DMS 273 (cell line): ENCODE data around the gene FHIT.

Source experiments
- DNase-seq: peaks from one replicate; lab custom pipeline; 2025; ENCODE audit not compliant: unreplicated experiment; lab: John Stamatoyannopoulos, UW

FHIT gene

GRCh38 chr3:60313231-60313798 is 937.9 kb downstream of the FHIT start:
- no peak for DNase-seq

- DNase-seq = no peak
Measured at GRCh38 chr3:60309539-60310268, 941.5 kb downstream of the FHIT start.

GRCh38 chr3:60308808-60309207 is 942.4 kb downstream of the FHIT start:
- no peak for DNase-seq

- no peak for DNase-seq
Measured at GRCh38 chr3:60307562-60308199, 943.6 kb downstream of the FHIT start.

- DNase-seq = no peak
Measured at GRCh38 chr3:60304112-60304511, 947.1 kb downstream of the FHIT start.

- no peak for DNase-seq
Measured at GRCh38 chr3:60303160-60303559, 948.1 kb downstream of the FHIT start.

GRCh38 chr3:60301142-60301541 is 950.1 kb downstream of the FHIT start:
- no peak for DNase-seq

- no peak for DNase-seq
Measured at GRCh38 chr3:60298141-60298540, 953.1 kb downstream of the FHIT start.

- DNase-seq = no peak
Measured at GRCh38 chr3:60294181-60294580, 957.1 kb downstream of the FHIT start.

GRCh38 chr3:60291115-60291514 is 960.1 kb downstream of the FHIT start:
- DNase-seq = no peak

GRCh38 chr3:60290122-60290492 is 961.1 kb downstream of the FHIT start:
- DNase-seq = no peak

- no peak for DNase-seq
Measured at GRCh38 chr3:60289341-60290121, 961.7 kb downstream of the FHIT start.

GRCh38 chr3:60282866-60283265 is 968.4 kb downstream of the FHIT start:
- peak; percentile 88 for DNase-seq

GRCh38 chr3:60281970-60282369 is 969.3 kb downstream of the FHIT start:
- DNase-seq = no peak

GRCh38 chr3:60277361-60277800 is 973.9 kb downstream of the FHIT start:
- DNase-seq = peak; percentile 13

GRCh38 chr3:60276615-60277014 is 974.6 kb downstream of the FHIT start:
- no peak for DNase-seq

GRCh38 chr3:60274646-60275045 is 976.6 kb downstream of the FHIT start:
- no peak for DNase-seq

- no peak for DNase-seq
Measured at GRCh38 chr3:60274098-60274497, 977.2 kb downstream of the FHIT start.

- no peak for DNase-seq
Measured at GRCh38 chr3:60269829-60270266, 981.4 kb downstream of the FHIT start.

GRCh38 chr3:60269377-60269776 is 981.9 kb downstream of the FHIT start:
- DNase-seq = no peak

- DNase-seq = no peak
Measured at GRCh38 chr3:60268123-60268522, 983.1 kb downstream of the FHIT start.

- no peak for DNase-seq
Measured at GRCh38 chr3:60266444-60266843, 984.8 kb downstream of the FHIT start.
